ENCODE data around the gene FOXN3. TPM values are rescaled to one million over a fixed set of nuclear protein-coding genes. Genes with fewer than 3 reads are reported as not detected.

Gene FOXN3
- total RNA-seq, 6 experiments from 2014 or later, result 41.5 to 74.2 (median 55.8) TPM

GRCh38 chr14:89379891-89380820, 36.9 kb downstream of the FOXN3 start:
- no peak for DNase-seq
- TF ChIP-seq POLR2A (IDR thresholded peaks at IDR 0.05), result no peak
- intact Hi-C loops (cut with DNase I), result no loop called here
- H3K4me1 ChIP-seq, result peaks cover 0 to 3% (median 0%) of the 10 kb centered on the region in 4 donors
- WGBS (ENCODE audit: insufficient coverage, low coverage, low lambda C conversion rate, missing lambda C conversion rate), result 95% methylated on average over 16 of the region's 16 CpGs
- ATAC-seq, result no peak
- H3K36me3 ChIP-seq, result no peaks in the 10 kb centered on the region
- H3K27ac ChIP-seq, result no peak overlapping the region
- H3K4me3 ChIP-seq, result no peak overlapping the region
- H3K9me3 ChIP-seq, result no peaks in the 10 kb centered on the region
- H3K27me3 ChIP-seq, result no peaks in the 10 kb centered on the region

GRCh38 chr14:89379006-89379405, 38.0 kb downstream of the FOXN3 start:
- ATAC-seq (peak in 3 of 4 donors; percentile 24 to 62 (median 30)), DNase-seq (no peak)
- Histone ChIP-seq H3K9me3 (no peaks in the 10 kb centered on the region), H3K27me3 (no peaks in the 10 kb centered on the region), H3K4me3 (no peak overlapping the region), H3K36me3 (no peaks in the 10 kb centered on the region), H3K4me1 (peaks cover 0 to 3% (median 0%) of the 10 kb centered on the region in 4 donors), H3K27ac (no peak overlapping the region)
- TF ChIP-seq POLR2A (IDR thresholded peaks at IDR 0.05), result no peak
- TF ChIP-seq CTCF (IDR thresholded peaks at IDR 0.05), result no peak
- intact Hi-C loops (cut with DNase I), result no loop called here
- 90% methylated on average over 2 of the region's 9 CpGs for WGBS (ENCODE audit: insufficient coverage, low coverage, low lambda C conversion rate, missing lambda C conversion rate)

- no peaks in the 10 kb centered on the region for H3K36me3 ChIP-seq
- TF ChIP-seq CTCF (IDR thresholded peaks at IDR 0.05) (no peak), POLR2A (IDR thresholded peaks at IDR 0.05) (no peak)
- no peaks in the 10 kb centered on the region for H3K9me3 ChIP-seq
- H3K27ac ChIP-seq, result no peak overlapping the region
- ATAC-seq (peak; percentile 42 to 88 (median 50)), DNase-seq (no peak)
- no peak overlapping the region for H3K4me3 ChIP-seq
- intact Hi-C loops (cut with DNase I), result no loop called here
- H3K27me3 ChIP-seq, result no peaks in the 10 kb centered on the region
- H3K4me1 ChIP-seq, result peaks cover 0 to 3% (median 0%) of the 10 kb centered on the region in 4 donors
- 52% methylated on average over 4 of the region's 5 CpGs for WGBS (ENCODE audit: insufficient coverage, low coverage, low lambda C conversion rate, missing lambda C conversion rate)
Measured at GRCh38 chr14:89378119-89378518, 38.9 kb downstream of the FOXN3 start.

GRCh38 chr14:89377544-89377943, 39.5 kb downstream of the FOXN3 start:
- H3K27me3 ChIP-seq, result no peaks in the 10 kb centered on the region
- H3K4me3 ChIP-seq, result no peak overlapping the region
- ATAC-seq (peak; percentile 29 to 66 (median 42)), DNase-seq (no peak)
- WGBS (ENCODE audit: insufficient coverage, low coverage, low lambda C conversion rate, missing lambda C conversion rate), result 41% methylated on average over 3 of the region's 3 CpGs
- H3K36me3 ChIP-seq, result no peaks in the 10 kb centered on the region
- no peaks in the 10 kb centered on the region for H3K9me3 ChIP-seq
- no peak for TF ChIP-seq POLR2A (IDR thresholded peaks at IDR 0.05)
- no peak for TF ChIP-seq CTCF (IDR thresholded peaks at IDR 0.05)
- no peak overlapping the region for H3K27ac ChIP-seq
- peaks cover 0 to 3% (median 0%) of the 10 kb centered on the region in 4 donors for H3K4me1 ChIP-seq
- intact Hi-C loops (cut with DNase I), result no loop called here

GRCh38 chr14:89374908-89375307, 42.1 kb downstream of the FOXN3 start:
- Histone ChIP-seq H3K27me3 (no peaks in the 10 kb centered on the region), H3K36me3 (no peaks in the 10 kb centered on the region), H3K9me3 (no peaks in the 10 kb centered on the region), H3K4me1 (peaks cover 0 to 21% (median 12%) of the 10 kb centered on the region in 4 donors), H3K4me3 (no peak overlapping the region), H3K27ac (no peak overlapping the region)
- TF ChIP-seq POLR2A (IDR thresholded peaks at IDR 0.05) (no peak), CTCF (IDR thresholded peaks at IDR 0.05) (no peak)
- DNase-seq (no peak), ATAC-seq (no peak)
- 89% methylated on average over 3 of the region's 3 CpGs for WGBS (ENCODE audit: insufficient coverage, low coverage, low lambda C conversion rate, missing lambda C conversion rate)
- intact Hi-C loops (cut with DNase I), result loop anchor here in 1 of 2 donors (5.0 kb wide), 1 partner anchor 37 kb away; no protein-coding TSS in a partner anchor
